ENCODE data around the gene RPS6KB2.

Gene RPS6KB2

GRCh38 chr11:67428052-67429001 is at the start of gene RPS6KB2:
RPS6KB2 (plus strand) TSS chr11:67428494; CDS start chr11:67428546, 52 bp downstream.
- DNase-seq (ENCODE audit: low read depth), result peak; percentile 95

- no peak for DNase-seq (ENCODE audit: low read depth)
Observed at GRCh38 chr11:67378544-67378943, 49.8 kb upstream of the RPS6KB2 start.

GRCh38 chr11:67379061-67380058 is 48.9 kb upstream of the RPS6KB2 start:
- DNase-seq (ENCODE audit: low read depth), result no peak

GRCh38 chr11:67381244-67381972 is 46.9 kb upstream of the RPS6KB2 start:
- no peak for DNase-seq (ENCODE audit: low read depth)

- DNase-seq (ENCODE audit: low read depth), result peak; percentile 57
Observed at GRCh38 chr11:67382276-67383136, 45.8 kb upstream of the RPS6KB2 start.

GRCh38 chr11:67384851-67385366 is 43.4 kb upstream of the RPS6KB2 start:
- DNase-seq (ENCODE audit: low read depth), result no peak

- DNase-seq (ENCODE audit: low read depth), result no peak
Observed at GRCh38 chr11:67387069-67387468, 41.2 kb upstream of the RPS6KB2 start.

GRCh38 chr11:67387518-67387917 is 40.8 kb upstream of the RPS6KB2 start:
- DNase-seq (ENCODE audit: low read depth), result no peak

- no peak for DNase-seq (ENCODE audit: low read depth)
Observed at GRCh38 chr11:67389477-67389876, 38.8 kb upstream of the RPS6KB2 start.

GRCh38 chr11:67390947-67391303 is 37.4 kb upstream of the RPS6KB2 start:
- no peak for DNase-seq (ENCODE audit: low read depth)

- DNase-seq (ENCODE audit: low read depth), result peak; percentile 81
Observed at GRCh38 chr11:67391304-67392182, 36.8 kb upstream of the RPS6KB2 start, which contains the start of gene RAD9A. RAD9A (plus strand) TSS chr11:67391986; CDS start chr11:67392045, 59 bp downstream.

GRCh38 chr11:67392183-67392715 is 36.0 kb upstream of the RPS6KB2 start:
- no peak for DNase-seq (ENCODE audit: low read depth)

- no peak for DNase-seq (ENCODE audit: low read depth)
Observed at GRCh38 chr11:67393437-67393836, 34.9 kb upstream of the RPS6KB2 start.

GRCh38 chr11:67393990-67394389 is 34.3 kb upstream of the RPS6KB2 start:
- DNase-seq (ENCODE audit: low read depth), result no peak

GRCh38 chr11:67395555-67396258 is 32.6 kb upstream of the RPS6KB2 start:
- DNase-seq (ENCODE audit: low read depth), result no peak

- no peak for DNase-seq (ENCODE audit: low read depth)
Observed at GRCh38 chr11:67396259-67396581, 32.1 kb upstream of the RPS6KB2 start.

GRCh38 chr11:67396587-67397389 is 31.5 kb upstream of the RPS6KB2 start:
- DNase-seq (ENCODE audit: low read depth), result no peak

GRCh38 chr11:67397536-67397935 is 30.8 kb upstream of the RPS6KB2 start:
- no peak for DNase-seq (ENCODE audit: low read depth)
